Activated T-cell treated with anti-CD3 and anti-CD28 coated beads for 4 hours (primary cell): ENCODE measurements around the gene ZNF525.
"Not testable (repeated sequence)": the region's sequence is repeated elsewhere in the genome, so short reads cannot be mapped to it uniquely, and the experiment has no call there.

ENCODE experiments used
- DNase-seq: peaks from one replicate; pipeline ENCODE4 v3.0.0-alpha.2; 2020

ZNF525 gene

GRCh38 chr19:53365134-53365898, at the start of gene ZNF525:
TSS of gene ZNF525 (plus strand) at chr19:53365705. CDS start at chr19:53372282, 6,577 bp downstream.
- peak; percentile 97 for DNase-seq

GRCh38 chr19:53328967-53329366, 36.5 kb upstream of the ZNF525 start:
- no peak for DNase-seq

GRCh38 chr19:53332484-53332883, 33.0 kb upstream of the ZNF525 start:
- no peak for DNase-seq

DNA sequence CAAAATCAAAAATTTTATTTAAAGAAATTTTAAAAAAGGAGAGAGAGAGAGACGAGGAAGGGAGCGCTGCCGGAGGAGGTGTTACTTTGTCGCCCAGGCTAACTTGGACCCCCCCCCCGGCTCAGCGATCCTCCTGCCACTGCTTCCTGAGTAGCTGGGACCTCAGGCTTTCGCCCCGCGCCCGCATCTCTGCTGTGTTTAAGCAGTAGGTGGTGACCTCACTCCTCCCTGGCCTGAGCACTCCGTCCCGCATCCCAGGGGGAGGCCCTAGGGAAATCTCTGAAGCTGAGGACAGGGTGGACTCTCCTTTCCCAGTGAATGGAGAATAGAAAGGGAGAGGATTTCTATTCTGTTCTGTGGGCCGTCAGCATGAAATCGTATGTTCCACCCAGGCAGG, 32.4 kb upstream of the ZNF525 start:
- DNase-seq, result peak; percentile 15

- DNase-seq, result peak; percentile 98
Measured at GRCh38 chr19:53333463-53334449, 31.7 kb upstream of the ZNF525 start, which contains the start of gene ZNF845. TSS of gene ZNF845 (plus strand) at chr19:53333749. CDS start at chr19:53341308, 7,559 bp downstream.

DNA sequence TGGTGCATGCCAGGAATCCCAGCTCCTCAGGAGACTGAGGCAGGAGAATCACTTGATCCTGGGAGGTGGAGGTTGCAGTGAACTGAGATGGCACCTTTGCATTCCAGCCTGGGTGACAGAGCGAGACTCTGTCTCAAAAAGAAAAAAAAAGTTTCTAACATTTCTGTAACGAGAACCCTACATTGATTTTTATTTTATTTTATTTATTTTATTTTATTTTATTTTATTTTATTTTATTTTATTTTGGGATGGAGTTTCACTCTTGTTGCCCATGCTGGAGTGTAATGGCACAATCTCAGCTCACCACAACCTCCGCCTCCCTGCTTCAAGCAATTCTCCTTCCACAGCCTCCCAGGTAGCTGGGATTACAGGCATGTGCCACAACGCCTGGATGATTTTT, 21.1 kb upstream of the ZNF525 start:
- DNase-seq, result not testable (repeated sequence)

DNA sequence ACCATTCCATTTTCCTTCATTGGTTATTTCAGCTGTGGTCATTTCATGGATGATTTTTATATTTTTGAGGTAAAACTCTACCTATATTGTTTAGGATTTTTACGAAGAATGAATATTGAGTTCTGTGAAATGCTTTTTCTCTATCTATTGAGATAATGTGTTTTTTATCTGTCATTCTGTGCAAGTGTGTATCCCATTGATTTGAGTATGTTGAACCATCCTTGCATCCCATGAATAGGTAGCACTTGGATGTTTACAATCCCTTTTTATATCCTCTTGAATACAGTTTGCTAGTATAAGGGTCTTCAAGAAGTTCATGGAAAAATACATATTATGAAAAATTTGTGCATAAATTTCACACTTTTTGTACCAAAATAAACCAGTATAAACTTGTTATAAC, 9.8 kb upstream of the ZNF525 start:
- no peak for DNase-seq

GRCh38 chr19:53357821-53358581, 7.5 kb upstream of the ZNF525 start:
- DNase-seq, result no peak

DNA sequence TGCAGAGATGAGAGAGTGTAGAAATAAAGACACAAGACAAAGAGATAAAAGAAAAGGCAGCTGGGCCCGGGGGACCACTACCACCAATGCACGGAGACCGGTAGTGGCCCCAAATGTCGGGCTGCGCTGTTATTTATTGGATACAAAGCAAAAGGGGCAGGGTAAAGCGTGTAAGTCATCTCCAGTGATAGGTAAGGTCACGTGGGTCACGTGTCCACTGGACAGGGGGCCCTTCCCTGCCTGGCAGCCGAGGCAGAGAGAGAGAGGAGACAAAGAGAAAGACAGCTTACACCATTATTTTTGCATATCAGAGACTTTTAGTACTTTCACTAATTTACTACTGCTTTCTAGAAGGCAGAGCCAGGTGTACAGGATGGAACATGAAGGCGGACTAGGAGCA, 5.4 kb upstream of the ZNF525 start:
- DNase-seq, result not testable (repeated sequence)

DNA sequence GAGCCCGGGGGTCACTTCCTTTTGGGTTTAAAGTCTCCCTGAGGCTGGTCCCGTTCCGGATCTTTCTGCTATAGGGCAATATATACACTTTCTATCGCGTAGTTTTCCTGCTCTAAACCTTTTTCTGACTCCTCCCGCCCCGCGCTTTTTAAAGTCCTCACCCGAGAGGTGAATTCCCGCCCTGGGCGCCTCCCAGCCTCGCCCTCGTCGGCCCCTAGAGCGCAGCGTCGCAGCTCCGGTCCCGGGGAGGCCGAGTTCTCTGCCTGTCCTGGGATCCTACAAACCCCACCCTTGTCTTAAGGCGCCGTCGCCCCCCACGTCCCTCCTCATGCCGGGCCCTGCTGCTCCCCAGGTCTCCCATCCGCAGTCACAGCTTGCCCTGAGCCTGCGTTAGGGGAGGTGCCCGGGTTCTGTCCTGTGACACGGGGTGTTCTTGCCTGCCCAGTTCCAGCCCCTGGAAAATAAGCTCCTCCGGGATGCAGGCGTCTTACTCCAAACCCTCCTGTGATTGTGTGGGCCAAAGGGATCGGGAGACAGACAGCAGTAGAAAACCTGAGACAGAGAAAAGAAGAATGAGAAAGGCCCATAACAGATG, 491 bp downstream of the ZNF525 start:
- DNase-seq, result no peak

GRCh38 chr19:53372196-53372595, 6.7 kb downstream of the ZNF525 start:
- no peak for DNase-seq

DNA sequence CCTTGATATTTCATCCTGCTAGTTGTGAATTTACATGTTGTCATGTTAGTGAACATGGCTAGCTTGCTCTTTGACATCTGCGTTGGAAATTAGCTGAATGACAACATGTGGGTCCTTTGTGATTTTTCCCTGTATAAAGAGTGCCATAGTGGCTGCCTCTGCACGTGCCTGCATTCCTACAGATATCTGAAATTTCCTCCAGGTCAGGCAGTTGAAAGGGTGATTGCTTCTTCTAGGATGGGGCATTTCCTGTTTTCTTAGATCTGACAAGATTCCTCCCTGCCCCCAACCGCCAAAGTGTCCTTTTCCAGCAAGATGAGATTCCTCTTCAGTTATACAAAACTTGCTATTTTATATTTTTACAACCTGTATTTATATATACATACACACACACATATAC, 8.8 kb downstream of the ZNF525 start:
- DNase-seq, result no peak

GRCh38 chr19:53374743-53375142, 9.2 kb downstream of the ZNF525 start:
- DNase-seq, result no peak

DNA sequence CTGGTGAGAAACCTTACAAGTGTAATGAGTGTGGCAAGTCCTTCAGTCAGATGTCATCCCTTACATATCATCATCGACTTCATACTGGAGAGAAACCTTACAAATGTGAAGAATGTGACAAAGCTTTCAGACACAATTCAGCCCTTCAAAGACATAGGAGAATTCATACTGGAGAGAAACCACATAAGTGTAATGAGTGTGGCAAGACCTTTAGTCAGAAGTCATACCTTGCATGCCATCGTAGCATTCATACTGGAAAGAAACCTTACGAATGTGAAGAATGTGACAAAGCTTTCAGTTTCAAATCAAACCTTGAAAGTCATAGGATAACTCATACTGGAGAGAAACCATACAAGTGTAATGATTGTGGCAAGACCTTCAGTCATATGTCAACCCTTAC, 15.9 kb downstream of the ZNF525 start:
- DNase-seq, result no peak

DNA sequence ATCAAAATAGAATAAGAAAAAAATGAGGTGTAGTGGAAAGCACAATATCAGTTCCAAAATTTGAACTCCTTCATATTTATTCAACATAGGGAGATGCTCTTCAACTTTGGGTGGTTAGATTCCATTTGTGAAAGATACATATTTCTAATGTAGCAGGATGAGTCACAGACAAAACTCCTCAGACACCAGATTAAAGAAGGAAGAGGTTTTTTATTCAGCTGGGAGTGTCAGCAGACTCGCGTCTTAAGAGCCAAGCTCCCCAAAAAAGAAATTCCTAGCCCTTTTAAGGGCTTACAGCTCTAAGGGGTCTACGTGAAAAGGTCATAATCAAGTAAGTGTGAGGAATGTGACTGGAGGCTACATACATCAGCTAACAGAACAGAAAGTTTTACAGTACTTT, 22.7 kb downstream of the ZNF525 start:
- DNase-seq, result no peak

- no peak for DNase-seq
Measured at GRCh38 chr19:53388904-53389303, 23.4 kb downstream of the ZNF525 start.

- DNase-seq, result no peak
Measured at GRCh38 chr19:53389571-53389970, 24.1 kb downstream of the ZNF525 start.

DNA sequence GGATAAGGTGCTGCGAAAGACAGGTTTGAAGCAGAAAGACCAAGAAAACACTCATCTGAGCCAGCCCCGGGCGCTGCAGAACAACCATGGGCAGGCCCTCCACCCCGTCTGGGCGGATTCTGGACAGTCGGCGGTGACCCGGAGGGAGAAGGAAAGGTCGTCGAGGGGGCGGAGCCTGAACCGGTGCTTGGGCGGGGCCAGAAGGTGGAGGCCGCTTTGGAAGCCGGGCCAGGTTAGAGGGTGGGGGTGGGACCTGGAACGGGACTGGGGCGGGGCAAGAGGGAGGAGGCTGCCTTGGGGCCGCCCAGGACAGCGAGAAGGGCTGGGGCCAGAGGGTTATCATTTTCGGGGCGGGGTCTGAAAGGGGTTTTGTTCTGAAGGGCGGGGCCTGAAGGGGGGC, 24.5 kb downstream of the ZNF525 start:
- DNase-seq, result no peak

DNA sequence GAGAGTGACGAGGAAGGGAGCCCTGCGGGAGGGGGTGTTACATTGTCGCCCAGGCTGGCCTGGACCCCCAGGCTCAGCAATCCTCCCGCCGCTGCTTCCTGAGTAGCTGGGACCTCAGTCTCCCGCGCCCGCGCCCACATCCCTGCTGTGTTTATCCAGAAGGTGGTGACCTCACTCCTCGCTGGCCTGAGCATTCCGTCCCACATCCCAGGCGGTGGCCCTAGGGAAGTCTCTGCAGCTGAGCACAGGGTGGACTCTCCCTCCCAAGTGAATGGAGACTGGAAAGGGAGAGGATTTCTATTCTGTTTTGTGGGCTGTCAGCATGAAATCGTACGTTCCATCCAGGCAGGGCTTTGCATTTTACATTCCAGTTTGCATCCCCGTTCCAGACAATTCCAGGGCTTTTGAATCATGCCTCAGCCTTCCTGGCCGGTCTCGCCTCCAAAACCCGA, 29.0 kb downstream of the ZNF525 start:
- no peak for DNase-seq

DNA sequence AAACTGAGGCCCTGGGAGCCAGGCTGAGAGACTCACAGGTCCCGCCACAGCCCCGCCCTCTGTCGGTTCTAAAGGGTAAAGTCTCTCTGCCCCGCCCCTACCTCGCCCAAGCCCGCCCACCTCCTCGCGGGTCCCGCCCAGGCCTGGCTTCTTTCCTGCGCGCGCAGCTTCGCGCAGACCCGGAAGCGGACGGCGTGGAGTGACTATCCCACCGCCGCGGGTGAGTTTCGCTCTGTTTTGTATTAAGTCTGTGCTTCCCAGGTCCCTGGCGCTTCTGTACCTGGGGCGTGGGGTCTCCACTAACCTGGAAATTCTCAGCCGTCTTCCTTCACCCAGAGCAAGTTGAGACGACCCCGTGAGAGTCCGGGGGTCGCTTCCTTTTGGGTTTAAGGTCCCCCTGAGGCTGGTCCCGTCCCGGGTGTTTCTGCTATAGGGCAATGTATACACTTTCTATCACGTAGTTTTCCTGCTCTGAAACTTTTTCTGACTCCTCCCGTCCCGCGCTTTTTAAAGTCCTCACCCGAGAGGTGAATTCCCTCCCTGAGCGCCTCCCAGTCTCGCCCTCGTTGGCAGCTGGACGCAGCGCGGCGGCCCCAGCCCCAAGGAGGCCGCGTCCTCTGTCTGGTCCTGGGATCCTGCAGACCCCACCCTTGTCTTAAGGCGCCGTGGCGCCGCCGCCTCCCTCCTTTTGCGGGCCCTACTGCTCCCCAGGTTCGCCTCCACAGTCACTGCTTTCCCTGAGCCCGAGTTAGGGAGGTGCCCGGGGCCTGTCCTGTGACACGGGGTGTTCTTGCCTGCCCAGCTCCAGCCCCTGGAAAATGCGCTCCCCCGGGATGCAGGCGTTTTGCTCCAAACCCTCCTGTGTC, 29.7 kb downstream of the ZNF525 start, which contains the start of gene ZNF765:
Gene ZNF765 (plus strand): TSS at position 176 of the 866 bp plus-strand sequence. CDS start 2,867 bp downstream, outside the sequence.
- peak; percentile 98 for DNase-seq

- DNase-seq, result not testable (repeated sequence)
Measured at GRCh38 chr19:53395840-53396524, 30.5 kb downstream of the ZNF525 start.
